HepG2 (cell line): ENCODE measurements around the gene BMI1. TPM values are rescaled to one million over a fixed set of nuclear protein-coding genes. Genes with fewer than 3 reads are reported as not detected.

Experiments
- CCDC6 ChIP-seq: sonication (generic); formaldehyde crosslinking; IDR thresholded peaks from 2 replicates; pipeline ENCODE4 v1.8.1; 2022; ENCODE audit warnings: mild to moderate bottlenecking, missing genetic modification reagents, moderate library complexity
- ETV5 ChIP-seq: IDR thresholded peaks from 2 replicates; pipeline ENCODE4 v1.6.1; 2018; ENCODE audit warnings: missing biosample characterization, missing genetic modification reagents, inconsistent platforms, borderline replicate concordance
- KLF9 ChIP-seq: IDR thresholded peaks from 2 replicates; pipeline ENCODE4 v1.6.1; 2016; ENCODE audit warnings: low read depth
- MTA1 ChIP-seq: sonication (generic); formaldehyde crosslinking; IDR thresholded peaks from 2 replicates; pipeline ENCODE4 v1.4.0; 2020; ENCODE audit warnings: missing genetic modification reagents, mild to moderate bottlenecking, borderline replicate concordance
- SAP130 ChIP-seq: IDR thresholded peaks from 2 replicates; pipeline ENCODE4 v1.6.1; 2016; ENCODE audit warnings: low read depth
- SIN3A ChIP-seq: IDR thresholded peaks from 2 replicates; pipeline ENCODE4 v1.6.1; 2011; ENCODE audit warnings: low read depth, mild to moderate bottlenecking, control low read depth, low read length, borderline replicate concordance
- TRAFD1 ChIP-seq: sonication (generic); formaldehyde crosslinking; IDR thresholded peaks from 2 replicates; pipeline ENCODE4 v1.5.1; 2020; ENCODE audit warnings: missing genetic modification reagents, mild to moderate bottlenecking, borderline replicate concordance
- UBTF ChIP-seq: sonication (generic); formaldehyde crosslinking; IDR thresholded peaks from 2 replicates; pipeline ENCODE4 v1.4.0; 2020; ENCODE audit warnings: mild to moderate bottlenecking, missing genetic modification reagents
- ZFP91 ChIP-seq: sonication (generic); formaldehyde crosslinking; IDR thresholded peaks from 2 replicates; pipeline ENCODE4 v1.9.0; 2022; ENCODE audit warnings: missing genetic modification reagents, mild to moderate bottlenecking, borderline replicate concordance
- ZFY ChIP-seq: sonication (generic); formaldehyde crosslinking; IDR thresholded peaks from 2 replicates; pipeline ENCODE4 v1.4.0; 2020; ENCODE audit warnings: missing genetic modification reagents
- ZGPAT ChIP-seq: IDR thresholded peaks from 2 replicates; pipeline ENCODE4 v1.6.1; 2016; ENCODE audit warnings: mild to moderate bottlenecking
- ZNF142 ChIP-seq: sonication (generic); formaldehyde crosslinking; IDR thresholded peaks from 2 replicates; pipeline ENCODE4 v1.4.0; 2020; ENCODE audit warnings: missing genetic modification reagents
- ZNF20 ChIP-seq: sonication (generic); formaldehyde crosslinking; IDR thresholded peaks from 2 replicates; pipeline ENCODE4 v1.4.0; 2020; ENCODE audit warnings: mild to moderate bottlenecking, moderate library complexity, missing genetic modification reagents
- ZNF296 ChIP-seq: sonication (generic); formaldehyde crosslinking; conservative IDR thresholded peaks from 2 replicates; pipeline ENCODE4 v1.5.0; 2020; ENCODE audit warnings: mild to moderate bottlenecking, missing genetic modification reagents
- polyA plus RNA-seq, 8 experiments: library from polyadenylated mRNA; depleted of rRNA in 3 of 8; stranded (reverse) in 7 of 8; unstranded in 1 of 8; fragments of >200 nt; fragmentation: Illumina TruSeq in 4 of 8; extraction: Trizol in 4 of 8; gene quantifications; 2 replicates each; pipeline versions ENCODE4 v1.2.1 to v1.2.3, GENCODE V29; 2011 to 2016; ENCODE audit warnings: low read depth in 4 of 8, missing spikeins in 1 of 8, mixed read lengths in 1 of 8; ENCODE audit not compliant: insufficient read depth in 1 of 8
- total RNA-seq, 5 experiments: library from RNA; depleted of rRNA; stranded (reverse); fragments of >200 nt; fragmentation: Illumina TruSeq; extraction: Trizol; gene quantifications; 2 replicates each; pipeline ENCODE4 v1.2.3, GENCODE V29; 2016; ENCODE audit warnings: low read depth in 1 of 5

BMI1 gene
- total and polyA plus RNA-seq, 2 of the 13 experiments (the other 11 are each of a cell fraction or from before 2014, with no cell fraction given) = 30.5 to 44.0 TPM

- peak; percentile 72 for TF ChIP-seq ZFY (CRISPR knock-in tag)
- peak; percentile 63; the same call in 1 of the 2 replicates for TF ChIP-seq ZGPAT (CRISPR knock-in tag)
- no peak for TF ChIP-seq ZNF296 (CRISPR knock-in tag)
- 0 out of 2 replicates have a peak, but pooled peaks have one; percentile 24 for TF ChIP-seq MTA1 (CRISPR knock-in tag)
- peak; percentile 100 for TF ChIP-seq UBTF (CRISPR knock-in tag)
- TF ChIP-seq ETV5 = peak; percentile 84
- peak; percentile 47; the same call in 1 of the 2 replicates for TF ChIP-seq SIN3A
- TF ChIP-seq ZNF142 (CRISPR knock-in tag) = peak; percentile 69; the same call in 1 of the 2 replicates
- no peak for TF ChIP-seq ZNF20 (CRISPR knock-in tag)
- no peak for TF ChIP-seq KLF9
- TF ChIP-seq TRAFD1 (CRISPR knock-in tag) = no peak
- TF ChIP-seq SAP130 = peak; percentile 86
- peak; percentile 61; the same call in 1 of the 2 replicates for TF ChIP-seq ZFP91 (CRISPR knock-in tag)
- 0 out of 2 replicates have a peak, but pooled peaks have one; percentile 43 for TF ChIP-seq CCDC6 (CRISPR knock-in tag)
Measured at GRCh38 chr10:22325272-22326144, 4.6 kb downstream of the BMI1 start (continued).
